Breast epithelium (tissue), 4 donors: ENCODE results near the gene ZDHHC17. TPM values are rescaled to one million over a fixed set of nuclear protein-coding genes. Genes with fewer than 3 reads are reported as not detected.

Source experiments
- DNase-seq, 2 donors: peaks; one replicate each; pipeline ENCODE4 v3.0.0-alpha.2; 2019; ENCODE audit warnings: low spot score in 2 of 2
- H3K27ac ChIP-seq, 2 donors: fragments of 200-600 bp; sonication (generic) in 1 of 2; one replicate each; pipeline ENCODE4 v1.5.1; 2016 to 2019; ENCODE audit warnings: mild to moderate bottlenecking in 1 of 2
- H3K27me3 ChIP-seq, 2 donors: fragments of 200-600 bp; sonication (generic) in 1 of 2; one replicate each; pipeline versions ENCODE4 v1.5.1 to v1.6.0; 2017 to 2019; ENCODE audit warnings: control low read depth in 1 of 2, mild to moderate bottlenecking in 1 of 2
- H3K36me3 ChIP-seq: fragments of 200-600 bp; one replicate; pipeline ENCODE4 v1.5.1; 2019
- H3K4me1 ChIP-seq, 2 donors: fragments of 200-600 bp; sonication (generic); one replicate each; pipeline ENCODE4 v1.5.1; 2016 to 2019; ENCODE audit warnings: control low read depth in 1 of 2
- H3K4me3 ChIP-seq, 3 donors: fragments of 200-600 bp; sonication (generic); 1 replicate in 2 of 3; 2 replicates in 1 of 3; pipeline ENCODE4 v1.5.1; 2016 to 2019; ENCODE audit warnings: mild to moderate bottlenecking in 3 of 3, moderate library complexity in 2 of 3
- H3K9me3 ChIP-seq, 2 donors: fragments of 200-600 bp; sonication (generic) in 1 of 2; one replicate each; pipeline ENCODE4 v1.5.1; 2016 to 2019; ENCODE audit warnings: control low read depth in 1 of 2
- POLR2A ChIP-seq: fragments of 450-650 bp; IDR thresholded peaks from one replicate; pipeline ENCODE4 v1.6.1; 2016; ENCODE audit warnings: antibody characterized with exemption, mild to moderate bottlenecking, moderate library complexity
- POLR2AphosphoS5 ChIP-seq, 3 donors: sonication (generic); formaldehyde crosslinking; IDR thresholded peaks; one replicate each; pipeline ENCODE4 v1.6.1; 2017; ENCODE audit warnings: antibody characterized with exemption in 3 of 3
- intact Hi-C: fragments of 100-400 bp; cut with DNase I; formaldehyde crosslinking; loops from one replicate; pipeline ENCODE4 v1.15.1; 2023; ENCODE audit warnings: low total_unique reads
- total RNA-seq, 3 donors: library from RNA; depleted of rRNA; stranded (reverse); fragments of >200 nt; gene quantifications; one replicate each; pipeline ENCODE4 v1.1.0, GENCODE V29; 2016
- TF ChIP-seq, protein P1 (sequence below), 3 donors: fragments of 450-650 bp; IDR thresholded peaks; one replicate each; pipeline ENCODE4 v1.5.1; 2016 to 2017; ENCODE audit warnings: antibody characterized with exemption in 3 of 3, mild to moderate bottlenecking in 3 of 3, moderate library complexity in 3 of 3

Gene ZDHHC17
- total RNA-seq, 3 donors from 2014 or later, result 51.8 to 86.1 (median 67.2) TPM

DNA sequence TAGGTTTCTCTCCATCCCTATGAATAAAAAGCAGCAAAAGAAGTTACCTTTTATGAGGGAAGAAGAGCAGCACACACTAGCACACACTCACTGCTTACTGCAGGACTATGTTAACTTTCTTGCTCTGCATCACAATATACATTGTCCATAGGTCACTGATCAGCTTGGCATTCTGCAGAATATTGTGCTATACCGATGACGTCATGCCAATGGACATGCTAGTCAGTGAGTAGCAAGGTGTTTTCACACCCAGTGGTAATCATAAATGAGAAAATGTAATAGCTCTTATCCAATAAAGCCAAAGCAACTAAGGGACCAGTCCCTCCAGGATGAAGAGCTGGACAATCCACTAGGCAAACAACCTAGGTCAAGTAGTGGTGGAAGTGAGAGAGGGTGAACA, 16.7 kb upstream of the ZDHHC17 start:
- no peaks in the 10 kb centered on the region for H3K36me3 ChIP-seq
- TF ChIP-seq POLR2A (no peak), POLR2AphosphoS5 (IDR thresholded peaks at IDR 0.05) (no peak)
- TF ChIP-seq, protein P1, sequence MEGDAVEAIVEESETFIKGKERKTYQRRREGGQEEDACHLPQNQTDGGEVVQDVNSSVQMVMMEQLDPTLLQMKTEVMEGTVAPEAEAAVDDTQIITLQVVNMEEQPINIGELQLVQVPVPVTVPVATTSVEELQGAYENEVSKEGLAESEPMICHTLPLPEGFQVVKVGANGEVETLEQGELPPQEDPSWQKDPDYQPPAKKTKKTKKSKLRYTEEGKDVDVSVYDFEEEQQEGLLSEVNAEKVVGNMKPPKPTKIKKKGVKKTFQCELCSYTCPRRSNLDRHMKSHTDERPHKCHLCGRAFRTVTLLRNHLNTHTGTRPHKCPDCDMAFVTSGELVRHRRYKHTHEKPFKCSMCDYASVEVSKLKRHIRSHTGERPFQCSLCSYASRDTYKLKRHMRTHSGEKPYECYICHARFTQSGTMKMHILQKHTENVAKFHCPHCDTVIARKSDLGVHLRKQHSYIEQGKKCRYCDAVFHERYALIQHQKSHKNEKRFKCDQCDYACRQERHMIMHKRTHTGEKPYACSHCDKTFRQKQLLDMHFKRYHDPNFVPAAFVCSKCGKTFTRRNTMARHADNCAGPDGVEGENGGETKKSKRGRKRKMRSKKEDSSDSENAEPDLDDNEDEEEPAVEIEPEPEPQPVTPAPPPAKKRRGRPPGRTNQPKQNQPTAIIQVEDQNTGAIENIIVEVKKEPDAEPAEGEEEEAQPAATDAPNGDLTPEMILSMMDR (IDR thresholded peaks at IDR 0.05), result no peak
- no peaks in the 10 kb centered on the region for H3K27me3 ChIP-seq
- no peak overlapping the region for H3K27ac ChIP-seq
- no peak for DNase-seq
- no peaks in the 10 kb centered on the region for H3K4me1 ChIP-seq
- H3K9me3 ChIP-seq, result no peaks in the 10 kb centered on the region
- intact Hi-C loops, result no loop called here
- H3K4me3 ChIP-seq, result no peak overlapping the region

DNA sequence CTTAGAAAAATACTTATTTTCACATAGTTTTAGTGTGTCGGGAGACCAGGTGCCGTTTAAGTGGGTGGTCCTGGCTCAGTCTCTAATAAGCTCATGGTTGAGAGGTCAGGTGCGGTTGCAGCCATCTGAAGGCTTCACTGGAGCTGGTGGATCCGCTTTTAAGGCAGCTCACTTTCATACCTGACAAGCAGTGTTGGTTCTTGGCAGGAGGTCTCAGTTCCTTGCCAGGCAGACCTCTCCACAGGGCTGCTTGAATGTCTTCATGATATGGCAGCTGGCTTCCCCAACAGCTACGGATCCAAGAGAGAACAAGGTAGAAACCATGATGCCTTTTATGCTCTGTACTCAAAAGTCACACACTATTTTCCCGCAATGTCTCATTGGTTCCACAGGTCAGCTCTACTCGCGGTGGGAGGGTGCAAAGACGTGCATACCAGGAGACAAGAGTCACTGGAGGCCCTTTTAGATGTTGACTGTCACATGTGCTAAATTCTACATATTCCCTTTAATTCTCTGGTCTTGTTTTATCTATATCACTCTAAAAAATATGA, 8.0 kb upstream of the ZDHHC17 start:
- intact Hi-C loops, result no loop called here
- no peak for DNase-seq
- Histone ChIP-seq H3K27ac (no peak overlapping the region), H3K27me3 (no peaks in the 10 kb centered on the region), H3K4me1 (no peaks in the 10 kb centered on the region), H3K9me3 (no peaks in the 10 kb centered on the region), H3K4me3 (no peak overlapping the region), H3K36me3 (no peaks in the 10 kb centered on the region)
- TF ChIP-seq, protein P1 (IDR thresholded peaks at IDR 0.05), result no peak
- TF ChIP-seq POLR2A (no peak), POLR2AphosphoS5 (IDR thresholded peaks at IDR 0.05) (no peak)

DNA sequence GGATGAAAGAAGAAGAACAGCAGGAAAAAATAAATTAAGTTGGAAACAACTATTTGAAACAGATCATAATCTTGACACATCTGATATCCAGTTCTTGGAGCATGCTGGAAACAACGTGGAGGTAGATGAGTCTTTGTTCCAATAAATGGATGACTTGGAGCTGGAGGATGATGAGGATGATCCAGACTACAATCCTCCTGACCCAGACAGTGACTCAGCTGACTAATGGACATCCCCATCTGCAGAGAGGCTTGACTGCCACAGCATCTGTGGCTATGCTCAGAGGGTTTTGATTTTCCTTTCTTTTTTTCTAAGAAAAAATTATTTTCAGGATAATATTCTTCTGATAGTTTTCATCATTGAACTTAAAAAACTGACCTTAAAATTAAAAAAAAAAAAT, 6.2 kb upstream of the ZDHHC17 start:
- H3K9me3 ChIP-seq, result no peaks in the 10 kb centered on the region
- no peaks in the 10 kb centered on the region for H3K27me3 ChIP-seq
- no peak for DNase-seq
- intact Hi-C loops, result no loop called here
- H3K4me3 ChIP-seq, result no peak overlapping the region
- no peak for TF ChIP-seq POLR2AphosphoS5 (IDR thresholded peaks at IDR 0.05)
- TF ChIP-seq, protein P1 (IDR thresholded peaks at IDR 0.05), result no peak
- no peak for TF ChIP-seq POLR2A
- peaks cover 0 to under 1% of the 10 kb centered on the region in 2 donors for H3K4me1 ChIP-seq
- H3K27ac ChIP-seq, result no peak overlapping the region
- H3K36me3 ChIP-seq, result no peaks in the 10 kb centered on the region

DNA sequence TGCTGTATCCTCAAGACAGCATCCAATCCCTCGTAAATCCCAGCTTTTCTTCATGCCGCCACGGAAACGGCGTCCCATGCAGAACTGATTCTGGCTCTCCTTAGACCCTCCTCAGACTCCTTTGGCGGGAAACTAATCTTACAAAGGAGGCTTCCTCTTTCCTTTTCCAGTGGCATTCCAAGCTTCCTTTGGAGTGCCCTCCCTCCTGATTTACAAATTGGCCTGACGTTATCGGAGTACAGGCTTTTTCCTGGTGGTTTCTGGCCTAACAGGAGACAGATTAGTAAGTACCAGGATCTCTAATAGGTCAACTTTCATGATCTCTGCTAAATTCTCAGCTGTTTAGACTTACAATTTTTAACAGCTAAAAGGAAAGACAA, 1.3 kb upstream of the ZDHHC17 start:
- intact Hi-C loops, result no loop called here
- TF ChIP-seq POLR2AphosphoS5 (IDR thresholded peaks at IDR 0.05) (no peak), POLR2A (no peak)
- TF ChIP-seq, protein P1 (IDR thresholded peaks at IDR 0.05), result no peak
- Histone ChIP-seq H3K36me3 (no peaks in the 10 kb centered on the region), H3K27ac (peak overlapping the region; percentile 98), H3K27me3 (no peaks in the 10 kb centered on the region), H3K9me3 (no peaks in the 10 kb centered on the region), H3K4me3 (peak overlapping the region in 2 of 3 donors; percentile 78 to 84), H3K4me1 (peaks cover 0 to 6% of the 10 kb centered on the region in 2 donors)
- DNase-seq, result no peak

DNA sequence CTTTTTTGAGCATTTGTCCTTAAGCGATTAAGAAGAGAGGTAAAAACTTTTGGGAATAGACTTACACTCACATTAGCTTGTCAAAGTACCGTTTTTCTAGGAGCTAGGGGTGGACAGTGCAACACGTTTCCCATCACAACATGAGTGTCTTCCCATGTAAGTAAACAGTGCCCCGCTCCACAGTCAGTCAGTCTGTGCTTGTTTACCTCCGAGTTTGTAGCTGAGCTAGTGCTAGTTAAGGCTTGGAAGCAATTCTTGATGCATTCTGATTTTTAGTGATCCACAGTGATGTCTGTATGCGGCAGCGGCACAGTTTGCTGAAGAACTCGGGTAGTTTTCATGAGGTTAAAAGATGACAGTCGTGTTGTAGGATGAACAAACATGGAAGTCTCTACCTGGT, 941 bp downstream of the ZDHHC17 start:
- Histone ChIP-seq H3K27me3 (no peaks in the 10 kb centered on the region), H3K9me3 (no peaks in the 10 kb centered on the region), H3K4me1 (peaks cover 0 to 6% of the 10 kb centered on the region in 2 donors), H3K27ac (peak overlapping the region; percentile 98), H3K4me3 (peak overlapping the region; percentile 78 to 84 (median 78)), H3K36me3 (no peaks in the 10 kb centered on the region)
- intact Hi-C loops, result no loop called here
- DNase-seq, result no peak
- no peak for TF ChIP-seq POLR2AphosphoS5 (IDR thresholded peaks at IDR 0.05)
- TF ChIP-seq, protein P1 (IDR thresholded peaks at IDR 0.05), result no peak
- TF ChIP-seq POLR2A, result no peak
